Thyroid gland (tissue), 4 donors: Measurements from ENCODE around the gene DSG2. TPM values are rescaled to one million over a fixed set of nuclear protein-coding genes. Genes with fewer than 3 reads are reported as not detected.

Source experiments
- DNase-seq, 2 donors: peaks; one replicate each; pipeline ENCODE4 v3.0.0-alpha.2; 2019
- H3K27ac ChIP-seq, 3 donors: fragments of 200-600 bp; sonication (generic); 1 replicate in 2 of 3; 2 replicates in 1 of 3; pipeline ENCODE4 v1.5.1; 2016 to 2019; ENCODE audit warnings: mild to moderate bottlenecking in 1 of 3, moderate library complexity in 1 of 3
- H3K27me3 ChIP-seq: fragments of 200-600 bp; sonication (generic); one replicate; pipeline ENCODE4 v1.5.1; 2019
- H3K36me3 ChIP-seq, 2 donors: fragments of 200-600 bp; sonication (generic); one replicate each; pipeline ENCODE4 v1.5.1; 2016 to 2019
- H3K4me1 ChIP-seq, 2 donors: fragments of 200-600 bp; sonication (generic); one replicate each; pipeline ENCODE4 v1.5.1; 2017 to 2019
- H3K4me3 ChIP-seq, 3 donors: fragments of 200-600 bp; sonication (generic); replicated peaks in 1 of 3; 1 replicate in 2 of 3; 2 replicates in 1 of 3; pipeline ENCODE4 v1.5.1; 2016; ENCODE audit warnings: mild to moderate bottlenecking in 1 of 3
- H3K9me3 ChIP-seq: fragments of 200-600 bp; sonication (generic); one replicate; pipeline ENCODE4 v1.5.1; 2017
- CTCF ChIP-seq, 6 experiments: fragments of 200-600 bp in 3 of 6; fragments of 450-650 bp in 3 of 6; sonication (generic) in 3 of 6; IDR thresholded peaks; one replicate each; pipeline ENCODE4 v1.5.1; 2016 to 2019; ENCODE audit warnings: antibody characterized with exemption in 6 of 6, mild to moderate bottlenecking in 2 of 6, inconsistent platforms in 1 of 6, moderate library complexity in 1 of 6
- POLR2A ChIP-seq, 2 donors: fragments of 450-650 bp; IDR thresholded peaks; one replicate each; pipeline ENCODE4 v1.6.1; 2017; ENCODE audit warnings: antibody characterized with exemption in 2 of 2, mild to moderate bottlenecking in 2 of 2, moderate library complexity in 1 of 2
- WGBS, 2 donors: methylation state at CpG; one replicate each; pipeline ENCODE4 v1.1.5; 2017; 5-methylcytosine and 5-hydroxymethylcytosine counted together
- intact Hi-C: fragments of 100-400 bp; cut with DNase I; formaldehyde crosslinking; loops from one replicate; pipeline ENCODE4 v1.15.1; 2023
- total RNA-seq, 4 donors: library from RNA; depleted of rRNA; stranded (reverse); fragments of >200 nt; gene quantifications; one replicate each; pipeline ENCODE4 v1.2.3, GENCODE V29; 2016

DSG2 gene
- total RNA-seq, 4 donors from 2014 or later: 47.7 to 66.0 (median 56.4) TPM

GRCh38 chr18:31526374-31526773 lies 28.4 kb downstream of the DSG2 start:
- H3K9me3 ChIP-seq: no peaks in the 10 kb centered on the region
- no peak overlapping the region for H3K4me3 ChIP-seq
- no peaks in the 10 kb centered on the region for H3K27me3 ChIP-seq
- H3K4me1 ChIP-seq: no peaks in the 10 kb centered on the region
- TF ChIP-seq POLR2A (IDR thresholded peaks at IDR 0.05) (no peak), CTCF (IDR thresholded peaks at IDR 0.05) (no peak)
- H3K27ac ChIP-seq: no peak overlapping the region
- intact Hi-C loops: no loop called here
- peaks cover 6 to 11% of the 10 kb centered on the region in 2 donors for H3K36me3 ChIP-seq
- no peak for DNase-seq
- 94 to 96% methylated on average over 7 of the region's 7 CpGs for WGBS, 2 donors

- no peak for DNase-seq
- Histone ChIP-seq H3K36me3 (peaks cover 0 to 9% of the 10 kb centered on the region in 2 donors), H3K4me1 (no peaks in the 10 kb centered on the region), H3K27ac (no peak overlapping the region), H3K4me3 (no peak overlapping the region), H3K27me3 (no peaks in the 10 kb centered on the region), H3K9me3 (no peaks in the 10 kb centered on the region)
- no peak for TF ChIP-seq POLR2A (IDR thresholded peaks at IDR 0.05)
- no peak for TF ChIP-seq CTCF (IDR thresholded peaks at IDR 0.05)
- intact Hi-C loops: no loop called here
- 88 to 91% methylated on average over 1 of the region's 1 CpG for WGBS, 2 donors
Measured at GRCh38 chr18:31533236-31533635, 35.3 kb downstream of the DSG2 start.

GRCh38 chr18:31538837-31539236 lies 40.9 kb downstream of the DSG2 start:
- Histone ChIP-seq H3K27me3 (no peaks in the 10 kb centered on the region), H3K4me3 (no peak overlapping the region), H3K9me3 (no peaks in the 10 kb centered on the region), H3K36me3 (peaks cover 3 to 31% of the 10 kb centered on the region in 2 donors), H3K27ac (no peak overlapping the region), H3K4me1 (no peaks in the 10 kb centered on the region)
- WGBS, 2 donors: 93 to 96% methylated on average over 3 of the region's 3 CpGs
- TF ChIP-seq CTCF (IDR thresholded peaks at IDR 0.05) (no peak), POLR2A (IDR thresholded peaks at IDR 0.05) (no peak)
- intact Hi-C loops: no loop called here
- no peak for DNase-seq

- no peaks in the 10 kb centered on the region for H3K4me1 ChIP-seq
- H3K9me3 ChIP-seq: no peaks in the 10 kb centered on the region
- 65 to 93% methylated on average over 2 of the region's 2 CpGs for WGBS, 2 donors
- no peak for DNase-seq
- TF ChIP-seq POLR2A (IDR thresholded peaks at IDR 0.05) (no peak), CTCF (IDR thresholded peaks at IDR 0.05) (no peak)
- H3K4me3 ChIP-seq: no peak overlapping the region
- H3K27me3 ChIP-seq: no peaks in the 10 kb centered on the region
- no peak overlapping the region for H3K27ac ChIP-seq
- peaks cover 0 to 11% of the 10 kb centered on the region in 2 donors for H3K36me3 ChIP-seq
- intact Hi-C loops: no loop called here
Measured at GRCh38 chr18:31546476-31546875, 48.5 kb downstream of the DSG2 start.

- H3K9me3 ChIP-seq: no peaks in the 10 kb centered on the region
- 92 to 97% methylated on average over 2 of the region's 2 CpGs for WGBS, 2 donors
- intact Hi-C loops: no loop called here
- H3K4me3 ChIP-seq: no peak overlapping the region
- no peak for DNase-seq
- no peaks in the 10 kb centered on the region for H3K27me3 ChIP-seq
- no peaks in the 10 kb centered on the region for H3K4me1 ChIP-seq
- no peak overlapping the region for H3K27ac ChIP-seq
- no peak for TF ChIP-seq POLR2A (IDR thresholded peaks at IDR 0.05)
- TF ChIP-seq CTCF (IDR thresholded peaks at IDR 0.05): no peak
- no peaks in the 10 kb centered on the region for H3K36me3 ChIP-seq
Measured at GRCh38 chr18:31548853-31549252, 50.9 kb downstream of the DSG2 start.
